OCI-M2 (cell line): ENCODE data around the gene IFITM2.
"Not testable (repeated sequence)": the region's sequence is repeated elsewhere in the genome, so short reads cannot be mapped to it uniquely, and the experiment has no call there.

ENCODE experiments used
- DNase-seq: peaks from one replicate; lab custom pipeline; 2025; ENCODE audit not compliant: unreplicated experiment; lab: John Stamatoyannopoulos, UW

The IFITM2 gene

GRCh38 chr11:339963-340362, 32.3 kb downstream of the IFITM2 start:
- no peak for DNase-seq

- no peak for DNase-seq
These were observed 33.2 kb downstream of the IFITM2 start for GRCh38 chr11:340539-341512.

DNA sequence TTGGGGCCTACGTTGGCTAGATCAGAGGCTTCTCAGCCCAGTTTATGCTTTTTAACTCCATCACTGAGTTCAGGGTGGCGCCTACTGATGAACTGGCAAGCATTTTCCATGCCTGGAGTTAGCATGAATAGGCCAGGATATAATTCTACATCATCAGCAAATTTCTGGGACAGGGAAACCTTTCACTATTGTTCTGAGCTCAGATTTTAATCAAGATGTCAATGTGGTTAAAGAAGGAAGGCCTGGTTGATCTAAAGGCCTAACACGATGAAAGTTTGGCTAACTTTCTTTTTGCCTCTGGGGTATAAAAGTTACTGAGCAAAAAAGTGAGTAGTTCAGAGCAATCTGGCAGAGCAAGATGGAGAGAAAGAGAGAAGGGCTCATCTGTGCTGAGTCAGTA, 34.7 kb downstream of the IFITM2 start:
- no peak for DNase-seq

DNA sequence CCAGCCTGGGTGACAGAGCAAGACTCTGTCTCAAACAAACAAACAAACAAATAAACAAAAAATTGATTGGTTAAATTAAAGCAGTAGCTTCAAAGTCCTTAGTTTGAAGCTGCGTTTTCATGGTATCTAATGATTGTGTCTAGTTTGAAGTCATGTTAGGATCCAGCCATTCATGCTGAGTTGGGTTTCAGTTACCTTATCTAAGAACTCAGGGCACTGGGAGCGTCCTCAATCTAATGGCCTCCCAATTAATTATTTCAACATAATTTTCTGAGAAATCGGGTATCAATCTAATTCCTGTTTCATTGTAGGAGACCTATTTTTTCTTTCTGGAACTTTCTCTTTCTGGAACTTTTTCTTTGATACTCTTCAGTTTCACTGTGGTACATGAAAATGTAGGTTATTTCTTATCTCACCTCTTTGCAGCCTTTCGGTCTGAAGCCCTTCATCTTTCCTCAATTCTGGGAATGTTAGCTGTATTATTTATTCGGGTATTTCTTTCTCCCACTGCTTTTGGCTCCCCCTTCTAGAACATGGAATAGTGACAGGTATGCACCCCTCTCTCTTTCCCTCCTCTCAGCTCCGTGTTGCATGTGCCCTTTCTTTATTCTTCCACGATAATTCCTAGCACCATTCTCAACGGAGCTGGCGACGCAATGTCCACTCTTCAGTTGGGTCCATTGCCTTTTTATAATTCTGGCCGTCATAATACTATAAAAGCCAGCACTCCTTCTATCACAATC, 37.4 kb downstream of the IFITM2 start:
- no peak for DNase-seq

DNA sequence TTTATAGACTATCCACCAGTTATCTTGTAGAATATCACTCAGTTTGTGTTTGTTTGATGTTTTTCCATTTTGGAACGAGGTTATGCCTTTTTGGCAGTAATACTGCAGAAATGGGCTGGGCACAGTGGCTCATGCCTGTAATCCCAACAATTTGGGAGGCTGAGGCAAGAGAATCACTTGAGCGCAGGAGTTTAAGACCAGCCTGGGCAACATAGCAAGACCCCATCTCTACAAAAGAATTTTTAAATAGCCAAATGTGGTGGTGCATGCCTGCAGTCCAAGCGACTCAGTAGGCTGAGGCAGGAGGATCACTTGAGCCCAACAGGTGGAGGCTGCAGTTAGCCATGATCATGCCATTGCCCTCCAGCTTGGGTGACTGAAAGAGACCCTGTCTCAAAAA, 38.9 kb downstream of the IFITM2 start:
- DNase-seq, result no peak

DNA sequence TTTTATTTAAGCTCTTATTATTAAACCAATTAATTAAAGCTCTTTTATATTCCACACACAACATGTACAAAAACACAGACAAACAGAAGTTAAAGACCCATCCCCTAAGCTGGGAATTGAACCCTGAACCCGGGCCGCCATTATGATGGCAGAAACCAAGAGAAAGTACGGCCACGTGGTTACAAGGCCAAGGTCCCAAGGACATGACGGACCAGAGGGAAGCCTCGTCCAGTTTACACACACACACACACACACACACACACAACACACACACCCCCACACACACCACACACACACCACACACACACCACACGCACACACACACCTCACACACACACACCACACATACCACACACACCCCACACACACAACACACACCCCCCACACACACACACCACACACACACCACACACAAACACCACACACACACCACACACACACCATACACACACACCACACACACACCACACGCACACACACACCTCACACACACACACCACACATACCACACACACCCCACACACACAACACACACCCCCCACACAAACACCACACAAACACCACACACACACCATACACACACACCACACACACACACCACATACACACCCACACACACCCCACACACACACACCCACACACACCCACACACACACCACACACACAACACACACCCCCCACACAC, 41.8 kb downstream of the IFITM2 start:
- DNase-seq, result not testable (repeated sequence)

DNA sequence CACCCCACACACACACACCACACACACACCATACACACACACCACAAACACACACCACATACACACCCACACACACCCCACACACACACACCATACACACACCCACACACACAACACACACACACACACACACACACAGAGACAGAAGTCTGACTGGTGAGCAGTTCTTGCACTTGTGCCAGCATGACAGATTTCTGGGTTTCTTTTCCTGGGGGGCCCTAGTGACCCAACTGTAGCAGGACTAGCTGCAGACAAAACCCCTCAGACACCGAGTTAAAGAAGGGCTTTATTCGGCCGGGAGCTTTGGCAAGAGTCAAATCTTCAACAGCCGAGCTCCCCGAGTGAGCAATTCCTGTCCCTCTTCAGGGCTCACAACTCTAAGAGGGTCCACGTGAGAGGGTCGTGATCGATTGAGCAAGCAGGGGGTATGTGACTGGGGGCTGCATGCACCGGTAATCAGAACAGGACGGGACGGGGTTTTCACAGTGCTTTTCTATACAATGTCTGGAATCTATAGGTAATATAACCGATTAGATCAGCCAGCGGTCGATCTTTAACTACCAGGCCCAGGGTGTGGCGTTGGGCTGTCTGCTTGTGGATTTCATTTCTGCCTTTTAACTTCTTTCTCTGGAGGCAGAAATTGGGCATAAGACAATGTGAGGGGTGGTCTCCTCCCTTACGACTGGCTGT, 42.6 kb downstream of the IFITM2 start:
- not testable (repeated sequence) for DNase-seq

- DNase-seq, result no peak
These were observed 43.2 kb downstream of the IFITM2 start for GRCh38 chr11:350723-351255.

GRCh38 chr11:351411-351810, 43.8 kb downstream of the IFITM2 start:
- no peak for DNase-seq

DNA sequence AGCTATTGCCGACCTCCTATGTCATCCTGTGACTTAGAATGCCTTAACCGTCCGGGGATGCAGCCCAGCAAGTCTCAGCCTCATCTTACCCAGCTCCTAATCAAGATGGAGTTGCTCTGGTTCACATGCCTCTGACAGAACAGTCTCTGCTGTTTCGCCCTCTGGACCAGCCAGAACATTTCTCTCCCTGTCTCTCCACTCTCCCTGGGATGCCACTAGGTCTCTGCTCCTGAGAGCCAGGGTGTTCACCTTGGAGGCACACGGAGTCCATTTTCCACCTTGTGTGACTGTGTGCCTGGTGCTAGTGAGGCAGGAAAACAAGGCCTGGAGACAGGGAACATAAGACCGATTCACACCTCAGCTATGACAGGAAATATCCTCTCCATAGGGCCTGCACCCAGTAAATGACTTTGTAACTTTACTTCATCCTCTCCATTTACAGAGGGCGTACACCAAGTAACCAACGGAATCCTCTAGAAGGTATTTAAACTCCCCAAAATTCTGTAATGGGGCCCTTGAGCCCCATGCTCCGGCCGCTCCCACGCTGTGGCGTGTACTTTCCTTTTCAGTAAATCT, 44.9 kb downstream of the IFITM2 start:
- no peak for DNase-seq

GRCh38 chr11:353179-353873, 45.7 kb downstream of the IFITM2 start:
- no peak for DNase-seq

GRCh38 chr11:355581-356458, 48.2 kb downstream of the IFITM2 start:
- DNase-seq, result no peak

DNA sequence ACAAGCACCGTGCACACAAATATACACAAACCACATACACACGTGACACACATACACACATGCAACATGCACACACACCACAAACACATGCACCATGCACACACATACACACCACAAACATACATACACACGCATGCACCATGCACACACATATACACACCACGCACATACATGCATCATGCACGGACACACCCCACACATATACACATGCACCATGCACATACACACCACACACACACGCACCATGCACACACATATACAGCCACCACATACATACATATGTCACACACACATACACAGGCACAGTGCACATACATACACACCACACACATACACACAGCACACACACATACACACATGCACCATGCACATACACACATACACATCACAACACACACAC, 49.0 kb downstream of the IFITM2 start:
- DNase-seq, result no peak

DNA sequence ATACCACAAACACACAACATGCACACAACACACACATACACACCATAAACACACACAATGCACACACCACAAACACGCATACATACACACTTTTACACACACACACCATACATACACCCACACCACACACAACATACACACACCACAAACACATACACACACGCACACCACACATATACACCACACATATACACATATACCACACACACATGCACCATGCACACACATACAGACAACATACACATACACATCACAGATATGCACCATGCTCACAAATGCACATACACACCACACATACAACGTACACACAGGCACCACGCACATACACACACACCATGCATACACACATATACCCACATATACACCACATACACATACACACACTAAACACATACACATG, 50.0 kb downstream of the IFITM2 start:
- no peak for DNase-seq

DNA sequence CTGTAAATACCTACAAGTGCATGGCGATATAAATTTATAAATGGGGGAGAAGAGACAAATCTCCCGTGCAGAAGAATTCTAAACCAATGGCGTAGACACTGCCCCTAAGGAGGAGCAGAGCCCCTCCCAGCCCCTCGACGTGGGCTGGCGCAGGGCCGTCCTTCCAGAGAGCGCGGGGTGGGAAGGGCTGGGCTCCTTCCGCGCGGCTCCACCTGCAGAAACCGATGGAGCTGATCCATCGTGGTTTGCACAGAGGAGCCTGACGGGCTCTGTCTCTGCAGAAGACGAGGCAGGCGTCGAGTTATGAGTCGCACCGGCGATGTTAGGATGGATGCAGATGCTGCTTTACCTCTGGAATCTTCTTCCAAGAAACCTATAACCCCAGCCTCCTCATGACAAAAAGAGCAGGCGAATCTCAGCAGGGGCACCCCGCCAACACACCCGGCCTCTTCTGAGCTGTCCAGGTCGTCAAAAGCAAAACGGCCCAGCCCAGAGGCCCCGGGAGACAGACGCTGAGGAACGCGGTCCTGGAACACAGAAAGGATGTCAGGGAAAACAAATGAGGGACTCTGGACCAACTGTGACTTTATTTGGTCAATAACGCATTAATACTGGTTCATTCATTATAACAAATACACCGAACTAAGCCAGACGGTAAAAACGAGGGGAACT, 50.6 kb downstream of the IFITM2 start:
- DNase-seq, result no peak
